Neural progenitor cell (in vitro differentiated cells): ENCODE data around the gene INSIG1. TPM values are rescaled to one million over a fixed set of nuclear protein-coding genes. Genes with fewer than 3 reads are reported as not detected.

Experiments
- DNase-seq: peaks from one replicate; pipeline ENCODE4 v3.0.0-alpha.2; 2016; ENCODE audit warnings: low spot score
- H2AFZ ChIP-seq: fragments of 200-600 bp; sonication (generic); replicated peaks from 2 replicates; pipeline ENCODE4 v1.6.1; 2016; ENCODE audit warnings: antibody characterized with exemption
- H3F3A ChIP-seq: fragments of 200-600 bp; sonication (generic); 2 replicates; pipeline ENCODE4 v1.6.1; 2016; ENCODE audit warnings: antibody characterized with exemption, low read depth
- H3K27ac ChIP-seq: fragments of 200-600 bp; sonication (generic); 2 replicates; pipeline ENCODE4 v1.5.1; 2016; ENCODE audit warnings: mild to moderate bottlenecking
- H3K27me3 ChIP-seq: fragments of 200-600 bp; sonication (generic); 2 replicates; pipeline ENCODE4 v1.6.1; 2016; ENCODE audit warnings: mild to moderate bottlenecking, moderate library complexity
- H3K36me3 ChIP-seq: fragments of 200-600 bp; sonication (generic); 2 replicates; pipeline ENCODE4 v1.5.1; 2016
- H3K4me1 ChIP-seq: fragments of 200-600 bp; sonication (generic); 2 replicates; pipeline ENCODE4 v1.6.1; 2016; ENCODE audit warnings: mixed run types
- H3K4me2 ChIP-seq: fragments of 200-600 bp; sonication (generic); 2 replicates; pipeline ENCODE4 v1.6.1; 2016
- H3K4me3 ChIP-seq: fragments of 200-600 bp; sonication (generic); 2 replicates; pipeline ENCODE4 v1.5.1; 2016
- H3K79me2 ChIP-seq: fragments of 200-600 bp; sonication (generic); 2 replicates; pipeline ENCODE4 v1.6.1; 2016; ENCODE audit warnings: low read depth
- H3K9ac ChIP-seq: fragments of 200-600 bp; sonication (generic); 2 replicates; pipeline ENCODE4 v1.6.1; 2016
- H3K9me3 ChIP-seq: fragments of 200-600 bp; sonication (generic); 2 replicates; pipeline ENCODE4 v1.5.1; 2016; ENCODE audit warnings: low read depth
- H4K20me1 ChIP-seq: fragments of 200-600 bp; sonication (generic); 2 replicates; pipeline ENCODE4 v1.6.1; 2016; ENCODE audit warnings: low read depth
- H3K27ac Mint-ChIP-seq: 3 replicates; pipeline ENCODE4 v1.8.0; 2021; ENCODE audit warnings: mixed read lengths
- H3K27me3 Mint-ChIP-seq: 2 replicates; pipeline ENCODE4 v1.8.0; 2022; ENCODE audit warnings: low read depth, mild to moderate bottlenecking, inconsistent platforms, moderate library complexity, mixed read lengths; ENCODE audit not compliant: insufficient read depth
- H3K36me3 Mint-ChIP-seq: 3 replicates; pipeline ENCODE4 v1.8.0; 2021; ENCODE audit warnings: mixed read lengths
- H3K4me1 Mint-ChIP-seq: 3 replicates; pipeline ENCODE4 v1.8.0; 2021; ENCODE audit warnings: mixed read lengths
- H3K4me3 Mint-ChIP-seq: 3 replicates; pipeline ENCODE4 v1.8.0; 2021; ENCODE audit warnings: mild to moderate bottlenecking, moderate library complexity, mixed read lengths
- H3K9me3 Mint-ChIP-seq: 3 replicates; pipeline ENCODE4 v1.8.0; 2020; ENCODE audit warnings: mixed read lengths
- EZH2 ChIP-seq: fragments of 200-600 bp; sonication (generic); IDR thresholded peaks from 2 replicates; pipeline ENCODE4 v1.6.1; 2017; ENCODE audit warnings: antibody characterized with exemption, mild to moderate bottlenecking, moderate library complexity
- EZH2phosphoT487 ChIP-seq: fragments of 200-600 bp; sonication (generic); IDR thresholded peaks from 2 replicates; pipeline ENCODE4 v1.6.1; 2017; ENCODE audit warnings: antibody characterized with exemption
- total RNA-seq: library from RNA; depleted of rRNA; stranded (reverse); fragments of >200 nt; gene quantifications from 2 replicates; pipeline ENCODE4 v1.2.3, GENCODE V29; 2015; ENCODE audit warnings: low replicate concordance
- TF ChIP-seq, protein P1 (sequence below): fragments of 200-600 bp; sonication (generic); IDR thresholded peaks from 2 replicates; pipeline ENCODE4 v1.5.1; 2017; ENCODE audit warnings: antibody characterized with exemption, mild to moderate bottlenecking

Gene INSIG1
- total RNA-seq, 1 donor from 2014 or later, result 94.3 TPM

DNA sequence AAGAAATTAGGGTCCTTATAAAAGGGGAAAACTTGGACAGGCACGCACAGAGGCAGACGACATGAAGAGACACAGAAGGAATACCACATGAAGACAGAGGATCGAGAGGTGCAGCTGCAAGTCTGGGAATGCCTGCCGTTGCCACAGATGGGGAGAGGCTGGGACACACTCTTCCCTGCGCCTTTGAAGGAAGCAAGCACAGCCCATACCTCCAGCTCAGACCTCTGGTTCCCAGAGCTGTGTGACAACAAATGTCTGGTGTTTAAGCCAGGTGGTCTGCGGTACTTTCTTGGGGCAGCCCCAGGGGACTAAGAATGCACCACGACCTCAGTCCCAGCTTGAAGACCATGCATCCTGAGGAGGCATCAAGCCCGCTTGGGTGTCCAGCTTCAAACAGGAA, 18.3 kb downstream of the INSIG1 start:
- Histone ChIP-seq H3K9ac (no peak overlapping the region), H3K36me3 (no peaks in the 10 kb centered on the region), H3K27ac (no peak overlapping the region), H3K4me1 (no peaks in the 10 kb centered on the region), H3K27me3 (no peaks in the 10 kb centered on the region), H3F3A (peaks cover 5% of the 10 kb centered on the region), H3K4me3 (no peak overlapping the region), H3K79me2 (no peaks in the 10 kb centered on the region), H3K4me2 (no peak overlapping the region), H3K9me3 (no peaks in the 10 kb centered on the region), H4K20me1 (no peaks in the 10 kb centered on the region), H2AFZ (no peak overlapping the region)
- H3K4me1 Mint-ChIP-seq, result no peaks in the 10 kb centered on the region
- H3K27me3 Mint-ChIP-seq, result peaks cover 2% of the 10 kb centered on the region
- no peak overlapping the region for H3K27ac Mint-ChIP-seq
- peaks cover 3% of the 10 kb centered on the region for H3K9me3 Mint-ChIP-seq
- no peak overlapping the region for H3K4me3 Mint-ChIP-seq
- DNase-seq, result no peak
- peaks cover 2% of the 10 kb centered on the region for H3K36me3 Mint-ChIP-seq
- TF ChIP-seq EZH2 (no peak), EZH2phosphoT487 (no peak)
- TF ChIP-seq, protein P1, sequence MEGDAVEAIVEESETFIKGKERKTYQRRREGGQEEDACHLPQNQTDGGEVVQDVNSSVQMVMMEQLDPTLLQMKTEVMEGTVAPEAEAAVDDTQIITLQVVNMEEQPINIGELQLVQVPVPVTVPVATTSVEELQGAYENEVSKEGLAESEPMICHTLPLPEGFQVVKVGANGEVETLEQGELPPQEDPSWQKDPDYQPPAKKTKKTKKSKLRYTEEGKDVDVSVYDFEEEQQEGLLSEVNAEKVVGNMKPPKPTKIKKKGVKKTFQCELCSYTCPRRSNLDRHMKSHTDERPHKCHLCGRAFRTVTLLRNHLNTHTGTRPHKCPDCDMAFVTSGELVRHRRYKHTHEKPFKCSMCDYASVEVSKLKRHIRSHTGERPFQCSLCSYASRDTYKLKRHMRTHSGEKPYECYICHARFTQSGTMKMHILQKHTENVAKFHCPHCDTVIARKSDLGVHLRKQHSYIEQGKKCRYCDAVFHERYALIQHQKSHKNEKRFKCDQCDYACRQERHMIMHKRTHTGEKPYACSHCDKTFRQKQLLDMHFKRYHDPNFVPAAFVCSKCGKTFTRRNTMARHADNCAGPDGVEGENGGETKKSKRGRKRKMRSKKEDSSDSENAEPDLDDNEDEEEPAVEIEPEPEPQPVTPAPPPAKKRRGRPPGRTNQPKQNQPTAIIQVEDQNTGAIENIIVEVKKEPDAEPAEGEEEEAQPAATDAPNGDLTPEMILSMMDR, result no peak

DNA sequence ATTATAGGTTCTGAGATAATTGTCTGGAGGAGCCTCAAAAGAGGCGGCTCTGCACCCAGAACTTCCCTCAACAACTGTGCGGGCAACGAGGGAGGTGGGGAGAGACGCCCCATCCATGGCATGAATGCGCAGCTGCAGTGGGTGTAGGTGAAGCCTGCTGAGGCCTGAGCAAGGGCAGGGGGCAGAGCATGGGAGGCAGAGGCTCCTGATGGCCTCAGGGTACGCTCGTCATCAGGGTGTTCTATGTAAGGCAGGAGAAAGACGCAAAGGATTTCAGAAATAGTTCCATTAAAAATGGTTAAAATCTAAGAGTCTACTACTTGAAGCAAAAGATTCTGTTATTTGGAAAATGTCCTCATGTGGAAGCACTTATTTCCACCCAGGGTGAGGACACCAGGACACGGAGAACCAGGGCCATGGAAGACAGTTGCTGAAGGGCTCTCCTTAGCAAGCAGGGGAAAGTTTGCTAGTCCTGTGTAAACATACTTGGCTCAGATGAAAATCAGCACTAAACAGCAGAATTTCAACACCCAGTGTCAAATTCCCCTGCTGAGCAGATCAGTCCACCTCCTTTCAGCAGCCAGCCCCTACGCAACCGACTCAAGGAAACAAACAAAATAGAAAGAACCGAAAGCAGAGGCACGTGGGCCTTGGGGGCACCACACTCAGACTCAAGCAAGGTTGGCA, 18.9 kb downstream of the INSIG1 start:
- Mint-ChIP-seq H3K4me3 (no peak overlapping the region), H3K27ac (peak overlapping the region; percentile 15), H3K36me3 (no peaks in the 10 kb centered on the region), H3K9me3 (peaks cover 3% of the 10 kb centered on the region), H3K4me1 (no peaks in the 10 kb centered on the region), H3K27me3 (peaks cover 2% of the 10 kb centered on the region)
- Histone ChIP-seq H3K79me2 (no peaks in the 10 kb centered on the region), H4K20me1 (no peaks in the 10 kb centered on the region), H3K9me3 (no peaks in the 10 kb centered on the region), H3K4me3 (no peak overlapping the region), H2AFZ (no peak overlapping the region), H3K36me3 (no peaks in the 10 kb centered on the region), H3K27ac (no peak overlapping the region), H3K9ac (no peak overlapping the region), H3K27me3 (no peaks in the 10 kb centered on the region), H3K4me2 (no peak overlapping the region), H3K4me1 (no peaks in the 10 kb centered on the region), H3F3A (peaks cover 1% of the 10 kb centered on the region)
- TF ChIP-seq EZH2phosphoT487, result no peak
- DNase-seq, result no peak

DNA sequence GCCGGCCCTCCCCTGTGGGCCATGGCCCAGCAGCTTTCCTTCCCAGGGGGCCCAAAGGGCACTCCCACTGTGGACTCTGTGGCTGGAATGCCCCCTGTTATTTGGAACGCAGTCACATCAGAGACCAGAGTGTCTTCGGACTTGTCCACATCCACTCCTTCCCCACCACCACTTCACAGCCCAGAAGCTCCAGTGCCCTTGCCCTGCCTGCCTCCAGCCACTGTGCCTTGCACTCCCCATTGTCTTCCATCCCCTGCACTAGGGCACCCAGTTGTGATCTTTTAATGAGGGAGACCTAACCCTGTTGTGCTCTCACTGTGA, 19.4 kb downstream of the INSIG1 start:
- H3K4me1 ChIP-seq, result no peaks in the 10 kb centered on the region
- TF ChIP-seq, protein P1, result no peak
- TF ChIP-seq EZH2phosphoT487 (no peak), EZH2 (no peak)

DNA sequence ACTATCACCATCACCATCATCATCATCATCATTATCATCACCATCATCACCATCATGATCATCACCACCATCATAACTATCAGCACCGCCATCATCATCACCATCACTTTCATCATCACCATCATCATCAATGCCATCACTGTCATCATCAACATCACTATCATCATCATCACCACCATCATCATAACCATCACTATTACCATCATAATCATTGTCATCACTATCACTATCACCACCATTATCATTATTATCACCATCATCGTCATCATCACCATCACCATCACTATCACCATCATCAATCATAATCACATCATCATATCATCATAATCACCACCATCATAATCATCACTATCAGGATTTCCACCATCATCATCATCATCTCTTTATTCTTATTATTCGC, 20.6 kb downstream of the INSIG1 start:
- no peaks in the 10 kb centered on the region for H3K36me3 ChIP-seq
- Mint-ChIP-seq H3K27me3 (peaks cover 2% of the 10 kb centered on the region), H3K36me3 (no peaks in the 10 kb centered on the region), H3K4me3 (no peak overlapping the region), H3K4me1 (no peaks in the 10 kb centered on the region), H3K27ac (no peak overlapping the region), H3K9me3 (peaks cover 3% of the 10 kb centered on the region)
- H3F3A ChIP-seq, result no peaks in the 10 kb centered on the region
- no peak overlapping the region for H2AFZ ChIP-seq
- H3K79me2 ChIP-seq, result no peaks in the 10 kb centered on the region
- no peak overlapping the region for H3K27ac ChIP-seq
- H3K4me2 ChIP-seq, result no peak overlapping the region
- no peaks in the 10 kb centered on the region for H3K9me3 ChIP-seq
- no peaks in the 10 kb centered on the region for H3K4me1 ChIP-seq
- no peaks in the 10 kb centered on the region for H3K27me3 ChIP-seq
- no peaks in the 10 kb centered on the region for H4K20me1 ChIP-seq
- H3K4me3 ChIP-seq, result no peak overlapping the region
- TF ChIP-seq EZH2, result no peak
- TF ChIP-seq, protein P1, result no peak
- DNase-seq, result no peak
- no peak overlapping the region for H3K9ac ChIP-seq

More for the DNA sequence above, 19.4 kb downstream of the INSIG1 start:
- no peaks in the 10 kb centered on the region for H3F3A ChIP-seq
- no peaks in the 10 kb centered on the region for H3K36me3 Mint-ChIP-seq
- H3K27me3 Mint-ChIP-seq, result peaks cover 2% of the 10 kb centered on the region
- H3K27ac ChIP-seq, result no peak overlapping the region
- no peak overlapping the region for H2AFZ ChIP-seq
- no peak overlapping the region for H3K4me3 Mint-ChIP-seq
- no peak for DNase-seq
- H3K9ac ChIP-seq, result no peak overlapping the region
- no peak overlapping the region for H3K4me3 ChIP-seq
- peaks cover 3% of the 10 kb centered on the region for H3K9me3 Mint-ChIP-seq
- H3K4me1 Mint-ChIP-seq, result no peaks in the 10 kb centered on the region
- H3K27me3 ChIP-seq, result no peaks in the 10 kb centered on the region
- H4K20me1 ChIP-seq, result no peaks in the 10 kb centered on the region
- H3K4me2 ChIP-seq, result no peak overlapping the region
- H3K9me3 ChIP-seq, result no peaks in the 10 kb centered on the region
- no peaks in the 10 kb centered on the region for H3K36me3 ChIP-seq
- no peaks in the 10 kb centered on the region for H3K79me2 ChIP-seq
- H3K27ac Mint-ChIP-seq, result peak overlapping the region; percentile 29
